Body of pancreas (tissue), 4 donors: ENCODE measurements around the gene ZBED1. TPM values are rescaled to one million over a fixed set of nuclear protein-coding genes. Genes with fewer than 3 reads are reported as not detected.
"Not testable (repeated sequence)": the region's sequence is repeated elsewhere in the genome, so short reads cannot be mapped to it uniquely, and the experiment has no call there.

Experiments
- ATAC-seq: fragments of 150-250 bp; one replicate; pipeline ENCODE4 v1.9.1; 2016
- DNase-seq, 4 donors: peaks; one replicate each; pipeline ENCODE4 v3.0.0-alpha.2; 2019
- H3K27ac ChIP-seq, 4 donors: fragments of 200-600 bp; sonication (generic); 1 replicate in 3 of 4; 2 replicates in 1 of 4; pipeline versions ENCODE4 v1.5.1 to v1.6.1; 2016 to 2019; ENCODE audit warnings: mild to moderate bottlenecking in 1 of 4, mixed read lengths in 1 of 4, moderate library complexity in 1 of 4
- H3K27me3 ChIP-seq, 2 donors: fragments of 200-600 bp; sonication (generic); one replicate each; pipeline ENCODE4 v1.6.0; 2016; ENCODE audit warnings: mild to moderate bottlenecking in 1 of 2
- H3K36me3 ChIP-seq, 2 donors: fragments of 200-600 bp; sonication (generic); replicated peaks in 1 of 2; 2 replicates each; pipeline ENCODE4 v1.5.1; 2016; ENCODE audit warnings: low read depth in 2 of 2; ENCODE audit not compliant: insufficient read depth in 1 of 2
- H3K4me1 ChIP-seq: fragments of 200-600 bp; sonication (generic); one replicate; pipeline ENCODE4 v1.6.0; 2016
- H3K4me3 ChIP-seq, 2 donors: fragments of 200-600 bp; sonication (generic); 1 replicate in 1 of 2; 2 replicates in 1 of 2; pipeline ENCODE4 v1.5.1; 2016 to 2019
- H3K9me3 ChIP-seq, 3 donors: fragments of 200-600 bp; sonication (generic); 1 replicate in 2 of 3; 2 replicates in 1 of 3; pipeline ENCODE4 v1.5.1; 2016
- POLR2A ChIP-seq, 3 donors: fragments of 450-650 bp; IDR thresholded peaks; one replicate each; pipeline ENCODE4 v1.6.1; 2016; ENCODE audit warnings: antibody characterized with exemption in 3 of 3, mild to moderate bottlenecking in 2 of 3
- WGBS, 2 donors: methylation state at CpG; one replicate each; pipeline ENCODE4 v1.1.5; 2017; 5-methylcytosine and 5-hydroxymethylcytosine counted together
- intact Hi-C: fragments of 100-400 bp; cut with DNase I; formaldehyde crosslinking; loops from one replicate; pipeline ENCODE4 v1.15.1; 2023
- total RNA-seq, 2 donors: library from RNA; depleted of rRNA; stranded (reverse); fragments of >200 nt; gene quantifications; one replicate each; pipeline ENCODE4 v1.1.0, GENCODE V29; 2016
- TF ChIP-seq, protein P1 (sequence below), 7 experiments: fragments of 450-650 bp in 4 of 7; fragments of 200-600 bp in 3 of 7; sonication (generic) in 3 of 7; IDR thresholded peaks; one replicate each; pipeline ENCODE4 v1.5.1; 2016 to 2019; ENCODE audit warnings: antibody characterized with exemption in 7 of 7

Gene ZBED1
- total RNA-seq, 2 donors from 2014 or later = 35.5 to 39.2 TPM

DNA sequence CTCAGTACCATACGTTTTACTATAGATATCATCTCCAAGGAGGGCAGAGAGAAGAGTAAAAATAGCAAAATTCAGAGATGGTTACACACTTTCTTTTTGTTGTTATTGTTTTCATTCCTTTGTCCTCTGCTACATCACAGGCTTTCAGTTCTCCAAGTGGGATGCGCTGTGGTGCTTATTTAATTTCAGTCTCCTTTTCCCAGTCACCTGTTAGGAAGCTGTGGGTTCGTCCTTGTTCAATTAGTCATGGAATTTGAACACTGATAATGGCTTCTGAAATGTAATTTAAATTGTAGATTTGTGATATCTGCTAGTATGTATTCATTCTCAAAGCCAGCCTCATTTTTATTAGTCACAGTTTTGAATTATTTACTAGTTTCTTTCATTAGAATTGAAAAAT, 38.8 kb upstream of the ZBED1 start:
- TF ChIP-seq POLR2A (IDR thresholded peaks at IDR 0.05) = no peak
- TF ChIP-seq, protein P1, sequence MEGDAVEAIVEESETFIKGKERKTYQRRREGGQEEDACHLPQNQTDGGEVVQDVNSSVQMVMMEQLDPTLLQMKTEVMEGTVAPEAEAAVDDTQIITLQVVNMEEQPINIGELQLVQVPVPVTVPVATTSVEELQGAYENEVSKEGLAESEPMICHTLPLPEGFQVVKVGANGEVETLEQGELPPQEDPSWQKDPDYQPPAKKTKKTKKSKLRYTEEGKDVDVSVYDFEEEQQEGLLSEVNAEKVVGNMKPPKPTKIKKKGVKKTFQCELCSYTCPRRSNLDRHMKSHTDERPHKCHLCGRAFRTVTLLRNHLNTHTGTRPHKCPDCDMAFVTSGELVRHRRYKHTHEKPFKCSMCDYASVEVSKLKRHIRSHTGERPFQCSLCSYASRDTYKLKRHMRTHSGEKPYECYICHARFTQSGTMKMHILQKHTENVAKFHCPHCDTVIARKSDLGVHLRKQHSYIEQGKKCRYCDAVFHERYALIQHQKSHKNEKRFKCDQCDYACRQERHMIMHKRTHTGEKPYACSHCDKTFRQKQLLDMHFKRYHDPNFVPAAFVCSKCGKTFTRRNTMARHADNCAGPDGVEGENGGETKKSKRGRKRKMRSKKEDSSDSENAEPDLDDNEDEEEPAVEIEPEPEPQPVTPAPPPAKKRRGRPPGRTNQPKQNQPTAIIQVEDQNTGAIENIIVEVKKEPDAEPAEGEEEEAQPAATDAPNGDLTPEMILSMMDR (IDR thresholded peaks at IDR 0.05) = no peak
- WGBS, 2 donors = 59 to 66% methylated on average over 3 of the region's 3 CpGs
- Histone ChIP-seq H3K36me3 (no peaks in the 10 kb centered on the region), H3K4me3 (no peak overlapping the region), H3K27ac (no peak overlapping the region), H3K9me3 (no peaks in the 10 kb centered on the region), H3K27me3 (no peaks in the 10 kb centered on the region), H3K4me1 (peaks cover 7% of the 10 kb centered on the region)
- DNase-seq (no peak), ATAC-seq (no peak)
- intact Hi-C loops = no loop called here

DNA sequence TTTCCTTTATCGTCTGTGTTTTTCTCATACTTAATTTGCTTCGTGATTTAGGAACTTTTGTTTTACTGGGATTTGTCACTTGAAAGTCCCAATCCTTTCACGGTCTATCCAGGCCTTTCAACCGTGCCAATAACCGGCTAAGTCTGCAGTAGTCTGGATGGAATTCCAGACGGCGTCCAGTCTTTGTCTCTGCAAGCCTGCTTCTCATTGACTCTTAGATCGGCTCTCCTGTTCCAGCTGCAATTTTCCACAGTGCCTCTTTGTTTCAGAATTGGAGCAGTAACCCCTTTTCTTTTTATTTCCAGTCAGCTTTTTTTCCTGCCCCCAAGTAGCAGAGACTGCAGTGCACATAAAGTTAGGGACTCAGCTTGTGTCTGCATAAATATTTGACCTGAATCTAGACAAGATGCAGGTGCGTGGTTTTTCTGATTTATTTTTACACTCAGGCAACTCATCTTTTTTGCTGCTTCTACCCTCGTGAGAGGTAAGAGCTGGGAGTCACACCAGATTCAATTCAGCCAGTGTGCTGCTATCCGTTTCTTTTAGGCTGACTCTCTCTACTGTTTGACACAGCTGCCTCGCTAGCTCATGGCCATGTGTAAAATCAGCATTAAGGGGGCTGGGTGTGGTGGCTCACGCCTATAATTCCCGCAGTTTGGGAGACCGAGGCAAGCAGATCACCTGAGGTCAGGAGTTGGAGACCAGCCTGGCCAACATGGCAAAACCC, 37.4 kb upstream of the ZBED1 start:
- peaks cover 2% of the 10 kb centered on the region for H3K4me1 ChIP-seq
- H3K36me3 ChIP-seq = no peaks in the 10 kb centered on the region
- 56 to 63% methylated on average over 15 of the region's 15 CpGs for WGBS, 2 donors
- H3K9me3 ChIP-seq = no peaks in the 10 kb centered on the region
- H3K4me3 ChIP-seq = no peak overlapping the region
- no peak for TF ChIP-seq POLR2A (IDR thresholded peaks at IDR 0.05)
- TF ChIP-seq, protein P1 (IDR thresholded peaks at IDR 0.05) = no peak
- no peak for DNase-seq
- no peak for ATAC-seq
- H3K27me3 ChIP-seq = no peaks in the 10 kb centered on the region
- intact Hi-C loops = no loop called here
- no peak overlapping the region for H3K27ac ChIP-seq

DNA sequence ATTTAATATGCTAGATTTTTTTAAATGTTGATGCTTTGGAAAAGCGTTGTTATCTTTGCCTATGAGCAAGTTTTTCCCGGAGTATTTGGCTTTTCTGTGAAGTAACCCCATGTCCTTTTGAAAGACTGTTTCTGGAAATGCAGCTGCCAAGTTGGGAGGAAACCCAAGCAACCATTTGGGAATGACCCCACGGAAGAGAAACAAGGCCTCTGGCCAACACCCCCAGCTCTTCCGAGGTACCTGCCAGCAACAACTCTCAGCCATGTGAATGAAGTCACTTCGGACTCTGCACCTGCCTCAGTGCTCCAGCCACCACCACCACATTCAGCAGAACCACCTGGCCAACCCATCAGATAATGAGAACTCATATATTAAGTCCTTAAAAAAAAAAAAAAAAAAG, 36.2 kb upstream of the ZBED1 start:
- ATAC-seq = no peak
- Histone ChIP-seq H3K27me3 (no peaks in the 10 kb centered on the region), H3K36me3 (no peaks in the 10 kb centered on the region), H3K4me1 (no peaks in the 10 kb centered on the region), H3K9me3 (no peaks in the 10 kb centered on the region), H3K27ac (no peak overlapping the region), H3K4me3 (no peak overlapping the region)
- WGBS, 2 donors = 71 to 88% methylated on average over 5 of the region's 5 CpGs
- DNase-seq = no peak
- TF ChIP-seq, protein P1 (IDR thresholded peaks at IDR 0.05) = no peak
- TF ChIP-seq POLR2A (IDR thresholded peaks at IDR 0.05) = no peak
- intact Hi-C loops = no loop called here

DNA sequence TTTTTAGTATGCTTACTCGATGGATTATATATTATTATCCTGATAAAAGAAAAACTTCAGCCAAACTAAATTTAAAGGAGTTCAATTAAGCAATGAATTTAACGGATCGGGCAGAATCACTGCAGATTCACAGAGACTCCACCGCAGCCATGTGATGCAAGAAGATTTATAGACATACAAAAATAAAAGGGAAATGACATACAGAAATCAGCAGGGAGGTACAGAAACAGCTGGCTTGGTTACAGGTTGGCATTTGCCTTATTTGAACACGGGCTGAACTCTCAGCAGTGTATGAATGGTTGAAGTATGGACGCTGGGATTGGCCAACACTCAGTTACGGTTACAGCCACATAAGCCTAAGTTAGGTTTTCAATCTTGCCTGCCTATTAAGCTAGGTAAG, 35.4 kb upstream of the ZBED1 start:
- Histone ChIP-seq H3K36me3 (no peaks in the 10 kb centered on the region), H3K4me3 (no peak overlapping the region), H3K27ac (no peak overlapping the region), H3K9me3 (no peaks in the 10 kb centered on the region), H3K4me1 (no peaks in the 10 kb centered on the region), H3K27me3 (no peaks in the 10 kb centered on the region)
- DNase-seq (no peak), ATAC-seq (no peak)
- TF ChIP-seq, protein P1 (IDR thresholded peaks at IDR 0.05) = no peak
- no peak for TF ChIP-seq POLR2A (IDR thresholded peaks at IDR 0.05)
- WGBS, 2 donors = 68 to 86% methylated on average over 7 of the region's 7 CpGs
- intact Hi-C loops = no loop called here

DNA sequence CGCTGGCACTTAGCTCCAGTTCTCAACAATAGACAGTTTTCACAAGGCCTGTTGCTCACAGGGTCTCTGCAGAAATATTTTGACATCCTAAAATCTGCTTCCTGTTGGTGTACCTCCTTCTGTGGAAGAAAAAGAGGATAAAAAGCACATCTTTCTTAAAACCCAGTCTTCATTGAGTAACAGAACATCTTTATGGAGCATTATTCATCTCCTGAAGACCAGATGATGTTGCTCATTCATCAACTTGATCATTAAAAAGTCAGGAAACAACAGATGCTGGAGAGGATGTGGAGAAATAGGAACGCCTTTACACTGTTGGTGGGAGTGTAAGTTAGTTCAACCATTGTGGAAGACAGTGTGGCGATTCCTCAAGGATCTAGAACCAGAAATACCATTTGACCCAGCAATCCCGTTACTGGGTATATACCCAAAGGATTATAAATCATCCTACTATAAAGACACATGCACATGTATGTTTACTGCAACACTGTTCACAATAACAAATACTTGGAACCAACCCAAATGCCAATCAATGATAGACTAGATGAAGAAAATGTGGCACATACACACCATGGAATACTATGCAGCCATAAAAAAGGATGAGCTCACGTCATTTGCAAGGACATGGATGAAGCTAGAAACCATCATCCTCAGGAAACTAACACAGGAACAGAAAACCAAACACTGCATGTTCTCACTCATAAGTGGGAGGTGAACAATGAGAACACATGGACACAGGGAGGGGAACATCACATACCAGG, 33.7 kb upstream of the ZBED1 start:
- H3K27ac ChIP-seq, intact Hi-C loops, DNase-seq, H3K4me1 ChIP-seq, ATAC-seq, H3K27me3 ChIP-seq, H3K9me3 ChIP-seq, H3K36me3 ChIP-seq, H3K4me3 ChIP-seq: not testable (repeated sequence)
- 66 to 72% methylated on average over 5 of the region's 5 CpGs for WGBS, 2 donors
